Chondrocyte (in vitro differentiated cells): ENCODE results near the gene ITM2C. TPM values are rescaled to one million over a fixed set of nuclear protein-coding genes. Genes with fewer than 3 reads are reported as not detected.
A peak's percentile ranks its signal among the peaks of the same experiment; 100 is the strongest.

Experiments used
- DNase-seq: peaks from one replicate; pipeline ENCODE4 v3.0.0; 2021; ENCODE audit warnings: mixed read lengths, low spot score
- H3K27ac Mint-ChIP-seq: one replicate; pipeline ENCODE4 v1.8.0; 2021; ENCODE audit warnings: mild to moderate bottlenecking, moderate library complexity, mixed read lengths; ENCODE audit not compliant: unreplicated experiment
- H3K27me3 Mint-ChIP-seq: 2 replicates; pipeline ENCODE4 v1.8.0; 2021; ENCODE audit warnings: low read depth, mixed read lengths
- H3K36me3 Mint-ChIP-seq: 2 replicates; pipeline ENCODE4 v1.8.0; 2021; ENCODE audit warnings: low read depth, mixed read lengths
- H3K4me1 Mint-ChIP-seq: 2 replicates; pipeline ENCODE4 v1.8.0; 2021; ENCODE audit warnings: low read depth, mild to moderate bottlenecking, mixed read lengths
- H3K4me3 Mint-ChIP-seq: one replicate; pipeline ENCODE4 v1.8.0; 2021; ENCODE audit warnings: mild to moderate bottlenecking, moderate library complexity, mixed read lengths; ENCODE audit not compliant: unreplicated experiment
- H3K9me3 Mint-ChIP-seq: 2 replicates; pipeline ENCODE4 v1.8.0; 2021; ENCODE audit warnings: low read depth, mixed read lengths
- total RNA-seq: library from RNA; stranded (reverse); gene quantifications from 3 replicates; pipeline ENCODE4 v1.2.1, GENCODE V29; 2021
- TF ChIP-seq, protein P1 (sequence below): fragments of 200-600 bp; sonication (generic); IDR thresholded peaks from 2 replicates; pipeline ENCODE4 v1.5.0; 2021; ENCODE audit warnings: antibody characterized with exemption, mild to moderate bottlenecking, moderate library complexity

The ITM2C gene
- total RNA-seq, 1 donor from 2014 or later = 208 TPM

- peak; percentile 68 for DNase-seq
- no peak overlapping the region for H3K27ac Mint-ChIP-seq
- TF ChIP-seq, protein P1, sequence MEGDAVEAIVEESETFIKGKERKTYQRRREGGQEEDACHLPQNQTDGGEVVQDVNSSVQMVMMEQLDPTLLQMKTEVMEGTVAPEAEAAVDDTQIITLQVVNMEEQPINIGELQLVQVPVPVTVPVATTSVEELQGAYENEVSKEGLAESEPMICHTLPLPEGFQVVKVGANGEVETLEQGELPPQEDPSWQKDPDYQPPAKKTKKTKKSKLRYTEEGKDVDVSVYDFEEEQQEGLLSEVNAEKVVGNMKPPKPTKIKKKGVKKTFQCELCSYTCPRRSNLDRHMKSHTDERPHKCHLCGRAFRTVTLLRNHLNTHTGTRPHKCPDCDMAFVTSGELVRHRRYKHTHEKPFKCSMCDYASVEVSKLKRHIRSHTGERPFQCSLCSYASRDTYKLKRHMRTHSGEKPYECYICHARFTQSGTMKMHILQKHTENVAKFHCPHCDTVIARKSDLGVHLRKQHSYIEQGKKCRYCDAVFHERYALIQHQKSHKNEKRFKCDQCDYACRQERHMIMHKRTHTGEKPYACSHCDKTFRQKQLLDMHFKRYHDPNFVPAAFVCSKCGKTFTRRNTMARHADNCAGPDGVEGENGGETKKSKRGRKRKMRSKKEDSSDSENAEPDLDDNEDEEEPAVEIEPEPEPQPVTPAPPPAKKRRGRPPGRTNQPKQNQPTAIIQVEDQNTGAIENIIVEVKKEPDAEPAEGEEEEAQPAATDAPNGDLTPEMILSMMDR = no peak
- no peaks in the 10 kb centered on the region for H3K27me3 Mint-ChIP-seq
- no peak overlapping the region for H3K4me3 Mint-ChIP-seq
- H3K4me1 Mint-ChIP-seq = peaks cover 21% of the 10 kb centered on the region
- H3K9me3 Mint-ChIP-seq = no peaks in the 10 kb centered on the region
- peaks cover 15% of the 10 kb centered on the region for H3K36me3 Mint-ChIP-seq
These were observed 9.1 kb downstream of the ITM2C start for GRCh38 chr2:230873661-230874401.

DNA sequence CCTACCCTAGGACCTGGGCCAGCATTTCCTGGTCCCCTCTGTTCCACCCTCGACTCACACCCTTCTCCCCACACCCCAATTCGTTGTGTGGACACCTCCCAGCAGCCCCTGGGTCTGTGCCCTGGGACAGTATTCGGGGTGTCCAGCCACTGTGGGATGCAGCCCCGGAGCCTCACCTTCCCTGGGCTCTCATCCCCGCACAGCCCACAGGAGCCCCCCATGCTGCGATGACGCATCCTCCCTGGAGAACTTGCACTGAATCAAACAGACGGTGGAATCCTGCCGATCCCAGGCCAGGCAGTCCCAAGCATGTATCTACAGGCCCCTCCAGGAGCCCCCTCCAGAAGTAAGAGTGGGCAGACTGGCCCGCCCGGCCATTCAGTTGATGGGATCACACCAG, 9.7 kb downstream of the ITM2C start:
- H3K27ac Mint-ChIP-seq = no peak overlapping the region
- DNase-seq = no peak
- H3K27me3 Mint-ChIP-seq = no peaks in the 10 kb centered on the region
- peaks cover 17% of the 10 kb centered on the region for H3K36me3 Mint-ChIP-seq
- TF ChIP-seq, protein P1 = no peak
- no peak overlapping the region for H3K4me3 Mint-ChIP-seq
- H3K9me3 Mint-ChIP-seq = no peaks in the 10 kb centered on the region
- H3K4me1 Mint-ChIP-seq = peaks cover 15% of the 10 kb centered on the region

- DNase-seq = no peak
- no peaks in the 10 kb centered on the region for H3K9me3 Mint-ChIP-seq
- H3K4me1 Mint-ChIP-seq = peaks cover 10% of the 10 kb centered on the region
- TF ChIP-seq, protein P1 = no peak
- H3K27me3 Mint-ChIP-seq = no peaks in the 10 kb centered on the region
- H3K4me3 Mint-ChIP-seq = no peak overlapping the region
- peaks cover 21% of the 10 kb centered on the region for H3K36me3 Mint-ChIP-seq
- H3K27ac Mint-ChIP-seq = no peak overlapping the region
These were observed 10.1 kb downstream of the ITM2C start for GRCh38 chr2:230874876-230875275.

- H3K4me1 Mint-ChIP-seq = peaks cover 3% of the 10 kb centered on the region
- H3K27ac Mint-ChIP-seq = no peak overlapping the region
- H3K27me3 Mint-ChIP-seq = no peaks in the 10 kb centered on the region
- H3K9me3 Mint-ChIP-seq = no peaks in the 10 kb centered on the region
- DNase-seq = no peak
- no peak overlapping the region for H3K4me3 Mint-ChIP-seq
- TF ChIP-seq, protein P1 = no peak
- peaks cover 21% of the 10 kb centered on the region for H3K36me3 Mint-ChIP-seq
These were observed 10.9 kb downstream of the ITM2C start for GRCh38 chr2:230875347-230876315.

- H3K4me3 Mint-ChIP-seq = no peak overlapping the region
- TF ChIP-seq, protein P1 = no peak
- peak; percentile 79 for DNase-seq
- H3K36me3 Mint-ChIP-seq = peaks cover 21% of the 10 kb centered on the region
- H3K27ac Mint-ChIP-seq = no peak overlapping the region
- no peaks in the 10 kb centered on the region for H3K4me1 Mint-ChIP-seq
- no peaks in the 10 kb centered on the region for H3K9me3 Mint-ChIP-seq
- H3K27me3 Mint-ChIP-seq = no peaks in the 10 kb centered on the region
These were observed 12.5 kb downstream of the ITM2C start for GRCh38 chr2:230877116-230877758.
